Lower lobe of right lung (tissue), 2 donors: ENCODE data around the gene FEM1B. TPM values are rescaled to one million over a fixed set of nuclear protein-coding genes. Genes with fewer than 3 reads are reported as not detected.

Source experiments
- ATAC-seq, 2 donors: fragments of 200-7000 bp; cut with Tn5 transposase; one replicate each; pipeline ENCODE4 v1.9.1; 2020 to 2022; ENCODE audit warnings: mild to moderate bottlenecking in 2 of 2, moderate library complexity in 2 of 2
- DNase-seq: peaks from one replicate; pipeline ENCODE4 v3.0.0-alpha.2; 2020
- H3K27ac ChIP-seq: fragments of 200-600 bp; one replicate; pipeline ENCODE4 v1.8.0; 2022
- H3K27me3 ChIP-seq: fragments of 200-600 bp; one replicate; pipeline ENCODE4 v1.8.0; 2022; ENCODE audit warnings: low read depth
- H3K36me3 ChIP-seq: fragments of 200-600 bp; one replicate; pipeline ENCODE4 v1.8.0; 2022; ENCODE audit warnings: mild to moderate bottlenecking
- H3K4me1 ChIP-seq: fragments of 200-600 bp; one replicate; pipeline ENCODE4 v1.8.0; 2022
- H3K4me3 ChIP-seq: fragments of 200-600 bp; one replicate; pipeline ENCODE4 v1.8.0; 2022; ENCODE audit warnings: mild to moderate bottlenecking
- H3K9me3 ChIP-seq: fragments of 200-600 bp; one replicate; pipeline ENCODE4 v1.8.0; 2022
- CTCF ChIP-seq: fragments of 200-600 bp; IDR thresholded peaks from one replicate; pipeline ENCODE4 v1.8.0; 2022; ENCODE audit warnings: antibody characterized with exemption, mild to moderate bottlenecking
- intact Hi-C: fragments of 100-400 bp; cut with DNase I; formaldehyde crosslinking; loops from one replicate; pipeline ENCODE4 v1.11.0; 2022
- total RNA-seq: library from RNA; stranded (reverse); fragmentation: NEBNext Ultra II Directional; extraction: Animal tissue kit (Norgen Biotek cat#: 25700); gene quantifications from one replicate; pipeline ENCODE4 v1.2.1, GENCODE V29; 2021
- donor health status: DM: no; HTN: yes; CAD: no; lungs with severe emphysema.

Gene FEM1B
- total RNA-seq, 1 donor from 2014 or later = 55.3 TPM

- intact Hi-C loops = no loop called here
Measured at GRCh38 chr15:68311464-68311835, 33.9 kb downstream of the FEM1B start.

GRCh38 chr15:68311859-68312557 is 34.5 kb downstream of the FEM1B start:
- no peak for DNase-seq
- ATAC-seq = no peak
- Histone ChIP-seq H3K4me3 (no peak overlapping the region), H3K27me3 (peaks cover 6% of the 10 kb centered on the region), H3K36me3 (no peaks in the 10 kb centered on the region), H3K9me3 (no peaks in the 10 kb centered on the region), H3K4me1 (no peaks in the 10 kb centered on the region), H3K27ac (no peak overlapping the region)
- intact Hi-C loops = no loop called here
- TF ChIP-seq CTCF = no peak

More at GRCh38 chr15:68311464-68311835, 33.9 kb downstream of the FEM1B start:
- Histone ChIP-seq H3K9me3 (no peaks in the 10 kb centered on the region), H3K27me3 (peaks cover 5% of the 10 kb centered on the region), H3K4me3 (no peak overlapping the region), H3K27ac (no peak overlapping the region), H3K4me1 (no peaks in the 10 kb centered on the region), H3K36me3 (no peaks in the 10 kb centered on the region)
- no peak for ATAC-seq
- no peak for TF ChIP-seq CTCF
- no peak for DNase-seq

- DNase-seq = no peak
- no peak for ATAC-seq
- intact Hi-C loops = no loop called here
Measured at GRCh38 chr15:68312701-68313204, 35.2 kb downstream of the FEM1B start.

GRCh38 chr15:68313501-68314410 is 36.2 kb downstream of the FEM1B start:
- H3K9me3 ChIP-seq = no peaks in the 10 kb centered on the region
- ATAC-seq = no peak
- no peak overlapping the region for H3K4me3 ChIP-seq
- no peaks in the 10 kb centered on the region for H3K36me3 ChIP-seq
- DNase-seq = no peak
- no peak overlapping the region for H3K27ac ChIP-seq
- intact Hi-C loops = no loop called here
- no peak for TF ChIP-seq CTCF
- peaks cover 6% of the 10 kb centered on the region for H3K27me3 ChIP-seq
- H3K4me1 ChIP-seq = no peaks in the 10 kb centered on the region

More at GRCh38 chr15:68312701-68313204, 35.2 kb downstream of the FEM1B start:
- Histone ChIP-seq H3K9me3 (no peaks in the 10 kb centered on the region), H3K27me3 (peaks cover 6% of the 10 kb centered on the region), H3K4me1 (no peaks in the 10 kb centered on the region), H3K4me3 (no peak overlapping the region), H3K27ac (no peak overlapping the region), H3K36me3 (no peaks in the 10 kb centered on the region)
- TF ChIP-seq CTCF = no peak

- Histone ChIP-seq H3K4me3 (no peak overlapping the region), H3K27me3 (peaks cover 6% of the 10 kb centered on the region), H3K4me1 (no peaks in the 10 kb centered on the region), H3K36me3 (no peaks in the 10 kb centered on the region), H3K9me3 (no peaks in the 10 kb centered on the region), H3K27ac (no peak overlapping the region)
- TF ChIP-seq CTCF = no peak
- no peak for ATAC-seq
- no peak for DNase-seq
- intact Hi-C loops = no loop called here
Measured at GRCh38 chr15:68314563-68314962, 37.0 kb downstream of the FEM1B start.
